Gastroesophageal sphincter (tissue), 3 donors: ENCODE measurements around the gene PCDHB5.

Source experiments
- CTCF ChIP-seq, 4 experiments: fragments of 200-600 bp in 2 of 4; fragments of 450-650 bp in 2 of 4; sonication (generic) in 1 of 4; IDR thresholded peaks; one replicate each; pipeline ENCODE4 v1.5.1; 2017 to 2019; ENCODE audit warnings: antibody characterized with exemption in 4 of 4, mild to moderate bottlenecking in 2 of 4, moderate library complexity in 2 of 4
- POLR2A ChIP-seq, 2 donors: fragments of 450-650 bp; IDR thresholded peaks; one replicate each; pipeline ENCODE4 v1.6.1; 2017; ENCODE audit warnings: antibody characterized with exemption in 2 of 2, mild to moderate bottlenecking in 2 of 2, moderate library complexity in 1 of 2

DNA sequence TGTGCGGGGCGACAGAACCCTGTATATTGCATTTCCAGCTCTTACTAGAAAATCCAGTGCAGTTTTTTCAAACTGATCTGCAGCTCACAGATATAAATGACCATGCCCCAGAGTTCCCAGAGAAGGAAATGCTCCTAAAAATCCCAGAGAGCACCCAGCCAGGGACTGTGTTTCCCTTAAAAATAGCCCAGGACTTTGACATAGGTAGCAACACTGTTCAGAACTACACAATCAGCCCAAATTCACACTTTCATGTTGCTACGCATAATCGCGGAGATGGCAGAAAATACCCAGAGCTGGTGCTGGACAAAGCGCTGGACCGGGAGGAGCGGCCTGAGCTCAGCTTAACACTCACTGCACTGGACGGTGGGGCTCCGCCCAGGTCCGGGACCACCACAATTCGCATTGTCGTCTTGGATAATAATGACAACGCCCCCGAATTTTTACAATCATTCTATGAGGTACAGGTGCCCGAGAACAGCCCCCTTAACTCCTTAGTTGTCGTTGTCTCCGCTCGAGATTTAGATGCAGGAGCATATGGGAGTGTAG, 786 bp downstream of the PCDHB5 start:
- no peak for TF ChIP-seq CTCF (IDR thresholded peaks at IDR 0.05)
- TF ChIP-seq POLR2A (IDR thresholded peaks at IDR 0.05), result no peak
